HG03108 (cell line): Measurements from ENCODE around the gene PLSCR2.
"Not testable (repeated sequence)": the region's sequence is repeated elsewhere in the genome, so short reads cannot be mapped to it uniquely, and the experiment has no call there.

Experiments
- ATAC-seq: cut with Tn5 transposase; IDR thresholded peaks from one replicate; pipeline ENCODE4 v1.9.1; 2021; ENCODE audit warnings: moderate library complexity; ENCODE audit not compliant: unreplicated experiment

PLSCR2 gene

GRCh38 chr3:146491303-146491702 is 21.9 kb upstream of the PLSCR2 start:
- ATAC-seq: no peak

DNA sequence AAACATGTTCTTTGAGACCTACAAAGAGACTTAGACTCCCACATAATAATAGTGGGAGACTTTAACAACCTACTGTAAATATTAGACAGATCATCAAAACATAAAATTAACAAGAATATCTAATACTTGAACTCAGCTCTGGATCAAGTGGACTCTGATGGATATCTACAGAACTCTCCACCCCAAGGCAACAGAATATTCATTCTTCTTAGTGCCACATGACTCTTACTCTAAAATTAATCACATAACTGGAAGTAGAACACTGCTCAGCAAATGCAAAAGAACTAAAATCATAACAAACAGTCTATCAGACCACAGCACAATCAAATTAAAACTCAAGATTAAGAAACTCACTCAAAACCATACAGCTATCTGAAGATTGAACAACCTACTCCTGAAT is 15.9 kb upstream of the PLSCR2 start:
- no peak for ATAC-seq

GRCh38 chr3:146476094-146476740 is 6.9 kb upstream of the PLSCR2 start:
- ATAC-seq: no peak

DNA sequence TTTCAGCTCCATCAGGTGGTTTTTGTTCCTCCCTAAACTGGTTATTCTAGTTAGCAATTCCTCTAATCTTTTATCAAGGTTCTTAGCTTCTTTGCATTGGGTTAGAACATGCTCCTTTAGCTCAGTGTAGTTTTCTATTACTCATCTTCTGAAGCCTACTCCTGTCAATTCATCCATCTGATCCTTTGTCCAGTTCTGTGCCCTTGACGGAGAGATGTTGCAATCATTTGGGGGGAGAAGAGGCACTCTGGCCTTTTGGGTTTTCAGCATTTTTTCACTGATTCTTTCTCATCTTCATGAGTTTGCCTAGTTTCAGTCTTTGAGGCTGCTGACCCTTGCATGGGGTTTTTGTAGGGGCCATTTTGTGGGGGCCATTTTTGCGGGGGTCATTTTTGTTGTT is 5.6 kb upstream of the PLSCR2 start:
- ATAC-seq: not testable (repeated sequence)

DNA sequence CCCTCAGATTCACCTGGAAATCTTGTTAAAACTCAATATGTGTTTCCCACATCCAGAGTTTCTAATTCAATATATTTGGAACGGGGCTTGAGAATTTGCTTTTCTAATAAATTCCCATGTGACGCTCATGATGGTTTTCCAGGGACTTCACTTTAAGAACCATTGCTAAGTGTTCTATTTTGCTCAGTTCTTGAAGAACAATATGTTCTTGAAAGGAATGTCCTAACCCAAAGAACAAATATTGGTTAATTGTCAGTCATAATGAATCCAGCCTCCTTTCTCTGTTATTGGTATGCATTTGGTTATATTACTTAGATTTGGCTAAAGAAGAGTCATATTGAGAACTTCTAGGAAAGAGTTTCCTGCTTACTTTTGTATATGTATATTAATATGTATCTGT is 4.4 kb upstream of the PLSCR2 start:
- ATAC-seq: no peak

GRCh38 chr3:146472611-146473010 is 3.2 kb upstream of the PLSCR2 start:
- ATAC-seq: no peak

- ATAC-seq: no peak
Measured at GRCh38 chr3:146471012-146471411, 1.7 kb upstream of the PLSCR2 start.

DNA sequence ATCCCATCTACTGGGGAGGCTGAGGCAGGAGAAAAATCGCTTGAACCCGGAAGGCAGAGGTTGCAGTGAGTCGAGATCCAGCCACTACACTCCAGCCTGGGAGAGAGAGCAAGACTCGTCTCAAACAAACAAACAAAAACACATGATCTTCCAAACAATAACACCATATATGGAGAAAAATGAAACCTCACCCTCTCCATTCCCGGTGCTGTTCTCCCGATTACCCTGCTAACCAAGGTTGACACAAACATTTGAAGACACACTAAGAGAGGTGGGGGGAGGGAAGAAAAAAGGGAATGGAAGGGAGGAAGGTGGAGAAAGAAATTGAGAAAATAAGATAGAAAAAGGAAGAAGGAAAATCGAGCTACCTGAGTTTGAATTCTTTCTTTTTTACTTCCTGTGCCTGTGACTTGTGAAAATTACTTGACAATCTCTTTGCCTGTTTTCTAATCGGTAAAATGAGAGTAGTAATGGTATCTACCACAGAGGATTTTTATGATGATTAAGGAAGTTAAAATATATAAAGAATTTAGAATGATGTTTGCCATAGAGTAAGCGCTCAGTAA is 1.1 kb upstream of the PLSCR2 start:
- ATAC-seq: no peak

DNA sequence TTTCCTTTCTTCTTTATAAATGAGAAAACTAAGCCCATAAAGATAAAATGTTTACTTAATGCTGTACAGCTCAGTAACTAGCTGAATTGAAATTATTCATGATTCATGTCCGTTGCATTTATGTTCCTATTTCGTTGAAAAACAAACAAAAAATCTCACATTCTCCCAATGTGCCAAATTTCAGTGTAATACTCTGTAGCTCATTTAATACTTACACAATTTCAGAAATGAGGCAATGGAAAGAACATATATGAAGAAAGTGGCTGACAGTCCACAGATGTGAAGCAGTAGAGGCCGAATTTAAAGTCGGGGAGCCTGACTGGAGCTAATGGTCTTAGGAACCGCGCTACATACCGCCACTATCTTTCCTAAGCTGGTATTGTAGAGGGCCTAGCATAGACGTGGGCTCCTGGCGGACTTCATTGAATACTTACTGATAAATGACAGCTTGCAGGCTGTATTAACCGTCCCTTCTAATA is 651 bp downstream of the PLSCR2 start:
- no peak for ATAC-seq

DNA sequence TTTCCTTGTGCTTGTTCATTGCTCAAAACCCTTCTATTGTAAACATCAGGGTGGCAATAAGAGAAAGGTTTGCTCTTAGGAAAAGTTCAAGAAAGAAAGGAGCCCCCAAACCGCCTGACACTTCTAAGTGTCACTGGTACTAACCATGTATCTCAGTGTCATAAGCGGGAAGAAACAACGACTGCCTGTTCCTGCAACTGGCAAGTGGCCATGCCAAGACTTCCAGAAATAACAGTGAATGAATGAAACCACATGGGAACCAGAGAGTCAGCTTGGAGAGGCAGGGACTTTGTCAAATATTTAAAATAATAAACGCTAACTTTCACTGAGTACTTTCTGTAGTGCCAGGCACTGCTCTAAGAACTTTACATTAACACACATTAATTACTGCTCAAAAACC is 1.1 kb downstream of the PLSCR2 start:
- ATAC-seq: no peak

GRCh38 chr3:146466604-146467003 is 2.8 kb downstream of the PLSCR2 start:
- no peak for ATAC-seq

DNA sequence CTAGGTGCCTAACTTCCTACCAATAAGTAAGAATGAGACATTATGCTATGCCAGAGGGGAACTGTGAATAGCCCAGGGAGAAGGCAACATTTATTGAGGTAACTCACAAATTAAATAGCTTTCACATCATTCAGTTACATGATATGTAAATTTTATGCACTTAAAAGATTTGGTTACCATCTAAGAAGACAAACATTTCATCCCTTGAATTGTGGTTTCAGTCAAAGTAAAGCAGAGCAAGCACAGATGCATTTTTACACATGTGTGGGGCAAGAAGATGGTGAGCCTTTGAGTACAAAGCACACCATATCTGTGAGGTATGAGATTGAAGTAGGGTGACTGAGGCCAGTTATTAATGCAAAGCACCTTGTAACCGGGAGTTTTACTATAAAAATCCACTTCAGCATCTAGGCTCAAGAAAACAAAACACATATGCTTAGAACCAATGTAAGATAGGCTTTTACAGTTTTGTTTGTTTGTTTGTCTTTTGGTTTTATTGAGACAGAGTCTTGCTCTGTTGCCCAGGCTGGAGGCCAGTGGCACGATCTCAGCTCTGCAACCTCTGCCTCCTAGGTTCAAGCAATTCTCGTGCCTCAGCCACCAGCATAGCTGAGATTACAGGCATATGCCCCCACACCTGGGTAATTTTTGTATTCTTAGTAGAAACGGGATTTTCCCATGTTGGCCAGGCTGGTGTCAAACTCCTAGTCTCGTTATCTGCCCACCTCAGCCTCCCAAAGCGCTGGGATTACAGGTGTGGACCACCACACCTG is 3.5 kb downstream of the PLSCR2 start:
- no peak for ATAC-seq

- no peak for ATAC-seq
Measured at GRCh38 chr3:146464783-146465182, 4.6 kb downstream of the PLSCR2 start.

DNA sequence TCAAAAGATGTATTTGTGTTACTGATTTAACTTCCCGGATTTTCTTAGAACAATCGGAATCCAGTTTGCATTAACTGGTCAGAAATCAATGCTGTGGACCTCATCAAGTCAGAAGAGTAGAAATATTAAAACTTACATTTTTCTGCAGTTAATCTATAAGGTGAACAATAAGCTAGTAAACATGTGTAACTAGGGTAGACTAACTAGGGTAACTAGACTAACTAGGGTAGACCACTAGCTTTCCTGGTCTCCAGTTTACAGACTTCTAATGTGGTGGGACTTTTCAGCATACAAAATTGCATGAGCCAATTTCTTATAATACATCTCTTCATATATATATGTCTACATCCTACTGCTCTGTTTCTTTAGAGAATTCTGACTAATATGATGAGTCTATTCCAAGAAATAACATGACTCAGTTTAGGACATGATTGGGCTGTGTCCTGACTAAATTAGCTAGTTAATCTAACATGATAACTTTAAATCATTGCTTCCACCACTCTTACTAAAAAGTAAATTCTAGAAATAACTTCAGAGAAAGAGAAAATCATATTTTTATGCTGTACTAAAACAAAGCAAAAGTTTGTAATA is 5.3 kb downstream of the PLSCR2 start:
- ATAC-seq: no peak

DNA sequence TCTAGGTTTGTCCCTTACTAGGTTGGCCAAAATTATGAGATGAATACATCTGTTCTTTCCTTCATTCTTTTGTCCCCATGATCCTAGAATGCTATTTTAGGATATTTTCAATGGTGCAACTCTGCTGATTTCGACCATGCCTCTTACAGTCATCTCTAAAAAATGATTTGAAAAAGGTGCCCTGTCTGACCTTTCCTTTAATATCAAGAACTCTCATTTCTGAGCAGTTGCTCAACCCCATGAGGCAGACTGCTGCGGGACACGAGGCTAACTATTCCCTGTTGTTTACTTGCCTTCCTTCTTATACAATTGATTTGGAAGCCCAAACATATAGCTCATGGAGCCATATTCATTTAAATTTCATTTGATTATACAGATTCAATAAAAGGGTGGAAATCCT is 14.6 kb downstream of the PLSCR2 start:
- ATAC-seq: no peak

- ATAC-seq: no peak
Measured at GRCh38 chr3:146449613-146450012, 19.7 kb downstream of the PLSCR2 start.

- ATAC-seq: no peak
Measured at GRCh38 chr3:146449076-146449475, 20.3 kb downstream of the PLSCR2 start.

GRCh38 chr3:146446026-146446425 is 23.3 kb downstream of the PLSCR2 start:
- no peak for ATAC-seq

DNA sequence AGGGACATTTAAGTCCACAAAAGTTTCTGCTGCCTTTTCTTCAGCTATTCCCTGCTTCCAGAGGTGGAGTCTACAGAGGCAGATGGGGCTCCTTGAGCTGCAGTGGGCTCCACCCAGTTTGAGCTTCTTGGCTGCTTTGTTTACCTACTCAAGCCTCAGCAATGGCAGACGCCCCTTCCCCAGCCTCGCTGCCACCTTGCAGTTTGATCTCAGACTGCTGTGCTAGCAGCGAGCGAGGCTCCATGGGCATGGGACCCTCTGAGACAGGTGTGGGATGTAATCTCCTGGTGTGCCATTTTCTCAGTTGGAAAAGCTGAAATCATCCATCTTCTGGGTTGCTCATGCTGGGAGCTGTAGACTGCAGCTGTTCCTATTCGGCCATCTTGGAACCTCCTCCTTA is 29.1 kb downstream of the PLSCR2 start:
- ATAC-seq: not testable (repeated sequence)

- ATAC-seq: no peak
Measured at GRCh38 chr3:146432066-146432465, 37.3 kb downstream of the PLSCR2 start.

- no peak for ATAC-seq
Measured at GRCh38 chr3:146431240-146431639, 38.1 kb downstream of the PLSCR2 start.

- ATAC-seq: no peak
Measured at GRCh38 chr3:146425341-146425740, 44.0 kb downstream of the PLSCR2 start.
